GM18511 (cell line): ENCODE data around the gene GLP1R.

Experiments used
- ATAC-seq: cut with Tn5 transposase; IDR thresholded peaks from one replicate; pipeline ENCODE4 v1.9.1; 2021; ENCODE audit warnings: mild to moderate bottlenecking, moderate library complexity; ENCODE audit not compliant: unreplicated experiment

GLP1R gene

GRCh38 chr6:39043776-39044175 is 4.8 kb upstream of the GLP1R start:
- no peak for ATAC-seq

GRCh38 chr6:39044181-39044580 is 4.4 kb upstream of the GLP1R start:
- ATAC-seq: no peak

GRCh38 chr6:39047434-39048327 is 900 bp upstream of the GLP1R start:
- no peak for ATAC-seq

GRCh38 chr6:39049575-39050283 is 1.1 kb downstream of the GLP1R start:
- no peak for ATAC-seq

- ATAC-seq: no peak
Measured at GRCh38 chr6:39050453-39051112, 2.0 kb downstream of the GLP1R start.

GRCh38 chr6:39051399-39052122 is 3.0 kb downstream of the GLP1R start:
- no peak for ATAC-seq

- ATAC-seq: no peak
Measured at GRCh38 chr6:39053016-39053624, 4.5 kb downstream of the GLP1R start.

GRCh38 chr6:39053854-39054576 is 5.4 kb downstream of the GLP1R start:
- no peak for ATAC-seq

- ATAC-seq: no peak
Measured at GRCh38 chr6:39054577-39055142, 6.1 kb downstream of the GLP1R start.

GRCh38 chr6:39055661-39056060 is 7.1 kb downstream of the GLP1R start:
- ATAC-seq: no peak

- no peak for ATAC-seq
Measured at GRCh38 chr6:39056191-39056590, 7.6 kb downstream of the GLP1R start.

- ATAC-seq: no peak
Measured at GRCh38 chr6:39056681-39057080, 8.1 kb downstream of the GLP1R start.

- ATAC-seq: no peak
Measured at GRCh38 chr6:39057251-39058155, 8.9 kb downstream of the GLP1R start.

- ATAC-seq: no peak
Measured at GRCh38 chr6:39058471-39059147, 10.0 kb downstream of the GLP1R start.

GRCh38 chr6:39059496-39060310 is 11.1 kb downstream of the GLP1R start:
- no peak for ATAC-seq

GRCh38 chr6:39060467-39061160 is 12.0 kb downstream of the GLP1R start:
- no peak for ATAC-seq

- ATAC-seq: no peak
Measured at GRCh38 chr6:39061182-39061581, 12.6 kb downstream of the GLP1R start.
